ENCODE measurements around the gene SELENOP. TPM values are rescaled to one million over a fixed set of nuclear protein-coding genes. Genes with fewer than 3 reads are reported as not detected.
A peak's percentile ranks its signal among the peaks of the same experiment; 100 is the strongest.

Gene SELENOP
- total and polyA plus RNA-seq, 9 of the 15 experiments (the other 6 are each of a cell fraction or from before 2014, with no cell fraction given): 3.2 to 6.3 (median 4.5) TPM

GRCh38 chr5:42811591-42812446 lies at the start of gene SELENOP (continued):
- TF ChIP-seq ZNF217 (CRISPR knock-in tag; IDR thresholded peaks at IDR 0.05) (no peak), XRCC5 (IDR thresholded peaks at IDR 0.05; ENCODE audit: low read depth, low read length) (no peak), RBFOX2 (IDR thresholded peaks at IDR 0.05; ENCODE audit: low read depth, low read length) (peak; percentile 61), ZNF592 (IDR thresholded peaks at IDR 0.05) (no peak), KDM5B (IDR thresholded peaks at IDR 0.05; ENCODE audit: insufficient replicate concordance, low read depth, low read length) (peak; percentile 16), ZNF668 (CRISPR knock-in tag; IDR thresholded peaks at IDR 0.05) (no peak), THRA (IDR thresholded peaks at IDR 0.05) (no peak), TAF1 (IDR thresholded peaks at IDR 0.05; ENCODE audit: control insufficient read depth, extremely low read depth, insufficient read depth, low read length, severe bottlenecking) (no peak), NR2C2 (CRISPR knock-in tag; IDR thresholded peaks at IDR 0.05) (no peak), NR2C2 (tag; IDR thresholded peaks at IDR 0.05) (peak; percentile 86), LEF1 (IDR thresholded peaks at IDR 0.05) (peak; percentile 46; the same call in 1 of the 2 replicates), ZMIZ1 (IDR thresholded peaks at IDR 0.05; ENCODE audit: low read depth in 2 of 2, low read length in 2 of 2) (no peak), CCAR2 (IDR thresholded peaks at IDR 0.05; ENCODE audit: low read depth, low read length) (no peak), ATF1 (CRISPR knock-in tag; IDR thresholded peaks at IDR 0.05) (no peak), ATF1 (tag; IDR thresholded peaks at IDR 0.05) (peak; percentile 40; the same call in 1 of the 2 replicates), VEZF1 (CRISPR knock-in tag; IDR thresholded peaks at IDR 0.05) (no peak), SIRT6 (IDR thresholded peaks at IDR 0.05; ENCODE audit: low read depth, low read length) (no peak)

Measured in K562 (cell line).